Parathyroid adenoma (tissue), 2 donors: ENCODE data around the gene TMEM132A.

Experiments
- H2AFZ ChIP-seq: fragments of 300-600 bp; sonication (generic); one replicate; pipeline ENCODE4 v1.7.0; 2017; ENCODE audit warnings: antibody characterized with exemption, mild to moderate bottlenecking
- H3K27ac ChIP-seq: fragments of 300-600 bp; sonication (generic); one replicate; pipeline ENCODE4 v1.7.0; 2017
- H3K27me3 ChIP-seq: fragments of 300-600 bp; sonication (generic); one replicate; pipeline ENCODE4 v1.7.0; 2017; ENCODE audit warnings: low read length; ENCODE audit not compliant: control insufficient read depth, insufficient read depth
- H3K36me3 ChIP-seq: fragments of 300-600 bp; sonication (generic); one replicate; pipeline ENCODE4 v1.7.0; 2017; ENCODE audit warnings: low read length; ENCODE audit not compliant: control insufficient read depth, insufficient read depth
- H3K4me1 ChIP-seq: fragments of 300-600 bp; sonication (generic); one replicate; pipeline ENCODE4 v1.7.0; 2017; ENCODE audit warnings: control low read depth
- H3K4me2 ChIP-seq: fragments of 300-600 bp; sonication (generic); one replicate; pipeline ENCODE4 v1.7.0; 2017; ENCODE audit warnings: low read length
- H3K4me3 ChIP-seq: fragments of 300-600 bp; sonication (generic); one replicate; pipeline ENCODE4 v1.7.0; 2017; ENCODE audit warnings: low read depth, low read length
- H3K79me2 ChIP-seq: fragments of 300-600 bp; sonication (generic); one replicate; pipeline ENCODE4 v1.7.0; 2017; ENCODE audit warnings: control low read depth
- H3K9ac ChIP-seq: fragments of 300-600 bp; sonication (generic); one replicate; pipeline ENCODE4 v1.7.0; 2017; ENCODE audit warnings: mild to moderate bottlenecking
- H3K9me3 ChIP-seq: fragments of 300-600 bp; sonication (generic); one replicate; pipeline ENCODE4 v1.7.0; 2017; ENCODE audit warnings: low read length; ENCODE audit not compliant: control insufficient read depth
- TF ChIP-seq, protein P1 (sequence below): fragments of 300-600 bp; sonication (generic); IDR thresholded peaks from one replicate; pipeline ENCODE4 v1.7.0; 2017; ENCODE audit warnings: antibody characterized with exemption, mild to moderate bottlenecking
- donor health status: primary hyperparathyroidism.

Gene TMEM132A

DNA sequence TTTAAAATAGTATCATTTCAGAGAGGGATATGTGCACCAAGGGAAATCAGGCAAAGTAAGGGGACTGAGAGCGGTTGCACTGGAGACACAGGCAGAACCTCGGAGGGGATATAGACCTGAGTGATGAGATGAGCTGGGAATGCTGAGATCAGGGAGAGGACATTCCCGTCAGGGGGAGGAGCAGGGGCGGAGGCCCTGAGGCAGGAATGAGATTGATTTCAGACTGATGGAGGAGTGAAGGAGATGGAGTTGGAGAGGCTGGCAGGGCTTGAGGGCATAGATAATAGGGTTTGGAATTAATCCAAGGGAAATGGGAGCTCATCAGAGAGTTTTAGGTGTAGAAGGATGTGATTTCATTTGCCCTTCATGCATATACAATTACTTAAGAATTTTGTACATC, 60.4 kb downstream of the TMEM132A start:
- Histone ChIP-seq H2AFZ (no peak overlapping the region), H3K4me1 (no peaks in the 10 kb centered on the region), H3K79me2 (no peaks in the 10 kb centered on the region), H3K4me2 (no peak overlapping the region), H3K9me3 (no peaks in the 10 kb centered on the region), H3K4me3 (no peak overlapping the region), H3K9ac (no peak overlapping the region), H3K36me3 (no peaks in the 10 kb centered on the region), H3K27ac (no peak overlapping the region), H3K27me3 (no peaks in the 10 kb centered on the region)
- TF ChIP-seq, protein P1, sequence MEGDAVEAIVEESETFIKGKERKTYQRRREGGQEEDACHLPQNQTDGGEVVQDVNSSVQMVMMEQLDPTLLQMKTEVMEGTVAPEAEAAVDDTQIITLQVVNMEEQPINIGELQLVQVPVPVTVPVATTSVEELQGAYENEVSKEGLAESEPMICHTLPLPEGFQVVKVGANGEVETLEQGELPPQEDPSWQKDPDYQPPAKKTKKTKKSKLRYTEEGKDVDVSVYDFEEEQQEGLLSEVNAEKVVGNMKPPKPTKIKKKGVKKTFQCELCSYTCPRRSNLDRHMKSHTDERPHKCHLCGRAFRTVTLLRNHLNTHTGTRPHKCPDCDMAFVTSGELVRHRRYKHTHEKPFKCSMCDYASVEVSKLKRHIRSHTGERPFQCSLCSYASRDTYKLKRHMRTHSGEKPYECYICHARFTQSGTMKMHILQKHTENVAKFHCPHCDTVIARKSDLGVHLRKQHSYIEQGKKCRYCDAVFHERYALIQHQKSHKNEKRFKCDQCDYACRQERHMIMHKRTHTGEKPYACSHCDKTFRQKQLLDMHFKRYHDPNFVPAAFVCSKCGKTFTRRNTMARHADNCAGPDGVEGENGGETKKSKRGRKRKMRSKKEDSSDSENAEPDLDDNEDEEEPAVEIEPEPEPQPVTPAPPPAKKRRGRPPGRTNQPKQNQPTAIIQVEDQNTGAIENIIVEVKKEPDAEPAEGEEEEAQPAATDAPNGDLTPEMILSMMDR = no peak

DNA sequence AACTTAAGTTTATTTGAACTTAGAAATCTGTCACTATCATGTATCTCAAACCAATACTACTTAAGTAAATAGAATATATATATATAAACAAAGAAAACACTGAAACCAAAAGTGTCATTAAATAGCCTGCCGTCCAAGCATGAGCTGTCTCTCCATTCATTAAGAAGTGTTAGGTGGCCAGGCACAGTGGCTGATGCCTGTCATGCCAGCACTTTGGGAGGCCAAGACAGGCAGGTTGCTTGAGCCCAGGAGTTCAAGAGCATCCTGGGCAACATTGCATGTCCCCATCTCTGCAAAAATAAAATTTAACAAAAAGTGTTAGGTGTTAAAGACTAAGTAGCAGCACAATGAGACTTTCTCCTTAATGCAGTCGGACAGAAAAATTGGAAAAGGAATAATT, 61.2 kb downstream of the TMEM132A start:
- no peaks in the 10 kb centered on the region for H3K4me1 ChIP-seq
- no peaks in the 10 kb centered on the region for H3K9me3 ChIP-seq
- no peak overlapping the region for H2AFZ ChIP-seq
- H3K9ac ChIP-seq = no peak overlapping the region
- H3K4me3 ChIP-seq = no peak overlapping the region
- H3K4me2 ChIP-seq = no peak overlapping the region
- no peaks in the 10 kb centered on the region for H3K27me3 ChIP-seq
- no peak overlapping the region for H3K27ac ChIP-seq
- no peaks in the 10 kb centered on the region for H3K36me3 ChIP-seq
- H3K79me2 ChIP-seq = no peaks in the 10 kb centered on the region
- TF ChIP-seq, protein P1 = no peak

DNA sequence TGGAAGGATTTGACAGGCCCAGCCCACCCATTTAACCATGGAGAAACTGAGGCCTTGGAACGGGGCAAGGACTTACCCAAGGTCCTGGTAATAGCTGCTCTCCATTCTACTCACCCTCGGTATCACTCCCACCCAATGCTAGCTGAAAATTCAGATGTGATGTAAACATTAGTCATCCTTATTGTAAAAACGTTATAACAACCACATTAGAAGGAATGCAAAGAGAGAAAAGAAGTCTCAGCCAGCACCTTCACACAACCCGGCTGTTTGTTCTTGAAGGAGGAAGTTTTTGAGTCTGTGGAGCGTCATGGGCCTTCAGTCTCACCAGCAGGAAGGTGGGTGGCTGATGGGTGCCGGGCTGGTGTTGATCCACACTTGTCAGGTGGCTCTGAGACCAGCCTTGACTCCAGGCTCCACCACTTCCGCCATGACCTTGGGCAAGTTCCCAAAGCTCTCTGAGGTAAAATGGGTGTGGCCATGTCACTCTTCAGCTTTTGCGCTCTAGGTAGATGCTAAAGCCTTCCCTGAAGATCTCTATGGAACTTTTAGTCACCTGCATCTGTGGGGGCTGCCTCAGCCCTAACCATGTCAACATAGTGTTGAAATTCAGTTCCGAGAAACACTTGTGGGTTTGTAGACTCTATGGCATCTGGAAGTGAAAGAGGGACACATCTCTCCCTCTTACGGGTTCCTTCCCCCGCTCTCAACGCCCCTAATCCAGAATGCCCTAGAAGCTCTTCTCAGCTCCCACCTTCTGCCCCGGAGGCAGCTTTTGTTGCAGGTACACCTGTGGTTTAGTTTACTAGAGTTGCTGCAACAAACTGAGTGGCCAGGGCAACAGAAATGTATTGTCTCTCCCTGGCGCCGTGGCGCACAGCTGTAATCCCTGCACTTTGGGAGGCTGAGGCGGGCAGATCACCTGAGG, 62.0 kb downstream of the TMEM132A start:
- Histone ChIP-seq H3K79me2 (no peaks in the 10 kb centered on the region), H3K4me1 (no peaks in the 10 kb centered on the region), H3K36me3 (no peaks in the 10 kb centered on the region), H3K4me2 (no peak overlapping the region), H3K9me3 (no peaks in the 10 kb centered on the region), H3K9ac (no peak overlapping the region), H3K4me3 (no peak overlapping the region), H3K27me3 (no peaks in the 10 kb centered on the region), H3K27ac (no peak overlapping the region), H2AFZ (no peak overlapping the region)
- TF ChIP-seq, protein P1 = no peak
